ENCODE measurements around the gene MYOT. TPM values are rescaled to one million over a fixed set of nuclear protein-coding genes. Genes with fewer than 3 reads are reported as not detected.
A peak's percentile ranks its signal among the peaks of the same experiment; 100 is the strongest.
"Not testable (repeated sequence)": the region's sequence is repeated elsewhere in the genome, so short reads cannot be mapped to it uniquely, and the experiment has no call there.

Gene MYOT
- total RNA-seq, 2 donors from 2014 or later = 0.33 to 1.0 TPM

DNA sequence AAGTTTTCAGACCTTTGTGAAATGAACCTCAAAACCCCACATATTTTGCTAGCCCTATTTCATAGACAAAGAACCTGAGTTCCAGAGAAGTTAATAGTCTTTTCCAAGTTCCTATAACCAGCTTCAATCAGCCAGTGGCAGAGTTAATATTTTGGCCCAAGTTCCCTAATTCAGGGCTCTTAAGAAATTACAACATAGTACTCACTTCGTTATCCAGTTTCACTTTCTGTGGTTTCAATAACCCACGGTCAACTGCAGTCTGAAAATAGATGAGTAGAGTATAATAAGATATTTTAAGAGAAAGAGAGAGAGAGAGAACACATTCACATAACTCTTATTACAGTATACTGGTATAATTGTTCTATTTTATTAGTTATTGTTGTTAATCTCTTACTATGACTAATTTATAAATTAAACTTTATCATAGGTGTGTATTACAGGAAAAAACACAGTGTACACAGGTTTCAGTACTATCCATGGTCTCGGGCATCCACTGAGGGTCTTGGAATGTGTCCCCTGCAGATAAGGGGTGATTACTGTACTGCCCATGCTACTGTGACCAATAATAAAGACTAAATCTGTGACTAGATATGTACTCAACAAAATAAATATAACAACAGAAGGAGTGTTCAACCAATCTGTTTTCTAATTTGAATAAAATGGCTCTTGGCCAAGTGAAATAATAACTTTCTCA lies 9.3 kb upstream of the MYOT start:
- Histone ChIP-seq H3K4me3 (no peak overlapping the region), H3K4me1 (peaks cover 5% of the 10 kb centered on the region), H3K36me3 (replicated peaks in 1 of 2; ENCODE audit: insufficient read depth in 1 of 2, low read depth in 2 of 2) (no peaks in the 10 kb centered on the region), H3K27me3 (no peaks in the 10 kb centered on the region), H3K9me3 (no peaks in the 10 kb centered on the region), H3K27ac (peak overlapping the region in 1 of 4 donors; percentile 14)
- intact Hi-C loops (cut with DNase I) = no loop called here
- ATAC-seq = peak; percentile 33
- peak in 1 of 4 donors; percentile 2 for DNase-seq
- 43 to 44% methylated on average over 3 of the region's 3 CpGs for WGBS, 2 donors
- TF ChIP-seq, protein P1, sequence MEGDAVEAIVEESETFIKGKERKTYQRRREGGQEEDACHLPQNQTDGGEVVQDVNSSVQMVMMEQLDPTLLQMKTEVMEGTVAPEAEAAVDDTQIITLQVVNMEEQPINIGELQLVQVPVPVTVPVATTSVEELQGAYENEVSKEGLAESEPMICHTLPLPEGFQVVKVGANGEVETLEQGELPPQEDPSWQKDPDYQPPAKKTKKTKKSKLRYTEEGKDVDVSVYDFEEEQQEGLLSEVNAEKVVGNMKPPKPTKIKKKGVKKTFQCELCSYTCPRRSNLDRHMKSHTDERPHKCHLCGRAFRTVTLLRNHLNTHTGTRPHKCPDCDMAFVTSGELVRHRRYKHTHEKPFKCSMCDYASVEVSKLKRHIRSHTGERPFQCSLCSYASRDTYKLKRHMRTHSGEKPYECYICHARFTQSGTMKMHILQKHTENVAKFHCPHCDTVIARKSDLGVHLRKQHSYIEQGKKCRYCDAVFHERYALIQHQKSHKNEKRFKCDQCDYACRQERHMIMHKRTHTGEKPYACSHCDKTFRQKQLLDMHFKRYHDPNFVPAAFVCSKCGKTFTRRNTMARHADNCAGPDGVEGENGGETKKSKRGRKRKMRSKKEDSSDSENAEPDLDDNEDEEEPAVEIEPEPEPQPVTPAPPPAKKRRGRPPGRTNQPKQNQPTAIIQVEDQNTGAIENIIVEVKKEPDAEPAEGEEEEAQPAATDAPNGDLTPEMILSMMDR (IDR thresholded peaks at IDR 0.05) = no peak

DNA sequence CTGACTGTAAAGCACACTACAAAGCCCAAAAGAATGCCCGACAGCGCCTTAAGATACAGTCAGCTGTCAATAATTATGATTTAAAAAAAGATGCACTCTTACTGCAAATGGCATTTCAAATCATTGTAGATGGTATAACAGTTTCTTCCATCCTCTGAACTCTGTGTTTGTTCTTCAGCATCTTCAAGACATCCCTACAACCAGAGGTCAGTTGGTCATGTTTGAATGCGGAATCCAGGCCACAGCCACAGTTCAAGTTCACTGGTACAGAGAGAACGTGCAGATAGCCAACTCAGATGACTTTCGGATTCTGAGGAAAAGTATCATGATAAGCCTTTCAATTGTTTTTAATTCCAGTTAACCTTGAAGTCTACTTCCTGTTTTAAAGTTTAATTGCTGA lies 8.7 kb upstream of the MYOT start:
- DNase-seq (peak in 1 of 4 donors; percentile 2), ATAC-seq (no peak)
- Histone ChIP-seq H3K27ac (no peak overlapping the region), H3K9me3 (no peaks in the 10 kb centered on the region), H3K36me3 (replicated peaks in 1 of 2; ENCODE audit: insufficient read depth in 1 of 2, low read depth in 2 of 2) (no peaks in the 10 kb centered on the region), H3K4me1 (peaks cover 5% of the 10 kb centered on the region), H3K27me3 (no peaks in the 10 kb centered on the region), H3K4me3 (no peak overlapping the region)
- intact Hi-C loops (cut with DNase I) = no loop called here
- WGBS, 2 donors = 68 to 72% methylated on average over 5 of the region's 5 CpGs
- TF ChIP-seq POLR2A (IDR thresholded peaks at IDR 0.05) = no peak
- TF ChIP-seq, protein P1 (IDR thresholded peaks at IDR 0.05) = no peak

DNA sequence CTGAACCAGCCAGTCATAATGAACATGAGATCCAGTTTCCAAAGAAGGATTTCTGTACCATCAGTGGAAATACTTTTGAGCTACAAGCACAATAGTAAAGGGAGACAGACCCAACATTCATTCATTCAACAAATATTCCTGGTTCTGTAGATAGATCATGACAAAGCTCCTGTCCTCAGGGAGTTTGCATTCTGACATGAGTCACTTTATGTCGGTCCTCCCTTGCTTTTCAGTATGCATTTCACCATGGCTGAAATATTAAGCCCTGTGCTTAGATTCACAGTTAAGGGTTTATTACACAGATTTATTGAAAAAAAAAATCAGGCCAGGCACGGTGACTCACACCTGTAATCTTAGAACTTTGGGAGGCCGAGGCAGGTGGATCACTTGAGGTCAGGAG lies 5.4 kb upstream of the MYOT start:
- no peaks in the 10 kb centered on the region for H3K27me3 ChIP-seq
- intact Hi-C loops (cut with DNase I) = no loop called here
- 87 to 90% methylated on average over 3 of the region's 3 CpGs for WGBS, 2 donors
- H3K9me3 ChIP-seq = no peaks in the 10 kb centered on the region
- no peak overlapping the region for H3K4me3 ChIP-seq
- no peak for TF ChIP-seq POLR2A (IDR thresholded peaks at IDR 0.05)
- TF ChIP-seq, protein P1 (IDR thresholded peaks at IDR 0.05) = no peak
- H3K36me3 ChIP-seq (replicated peaks in 1 of 2; ENCODE audit: insufficient read depth in 1 of 2, low read depth in 2 of 2) = no peaks in the 10 kb centered on the region
- H3K27ac ChIP-seq = no peak overlapping the region
- peaks cover 5% of the 10 kb centered on the region for H3K4me1 ChIP-seq
- ATAC-seq (no peak), DNase-seq (no peak)

DNA sequence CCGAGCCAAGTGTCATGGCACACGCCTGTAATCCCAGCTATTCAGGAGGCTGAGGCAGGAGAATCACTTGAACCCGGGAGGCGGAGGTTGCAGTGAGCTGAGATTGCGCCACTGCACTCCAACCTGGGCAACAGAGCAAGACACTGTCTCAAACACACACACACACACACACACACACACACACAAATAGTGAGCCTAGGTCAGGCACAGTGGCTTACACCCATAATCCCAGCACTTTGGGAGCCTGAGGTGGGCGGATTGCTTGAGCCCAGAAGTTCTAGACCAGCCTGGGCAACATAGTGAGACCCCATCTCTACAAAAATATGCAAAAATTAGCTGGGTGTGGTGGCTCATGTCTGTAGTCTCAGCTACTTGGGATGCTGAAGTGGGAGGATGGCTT lies 4.0 kb upstream of the MYOT start:
- DNase-seq; H3K4me3 ChIP-seq; H3K27me3 ChIP-seq; H3K27ac ChIP-seq; H3K9me3 ChIP-seq; H3K4me1 ChIP-seq; ATAC-seq; H3K36me3 ChIP-seq (replicated peaks in 1 of 2; ENCODE audit: insufficient read depth in 1 of 2, low read depth in 2 of 2); intact Hi-C loops (cut with DNase I): not testable (repeated sequence)
- 82 to 84% methylated on average over 5 to 6 of the region's 6 CpGs for WGBS, 2 donors

DNA sequence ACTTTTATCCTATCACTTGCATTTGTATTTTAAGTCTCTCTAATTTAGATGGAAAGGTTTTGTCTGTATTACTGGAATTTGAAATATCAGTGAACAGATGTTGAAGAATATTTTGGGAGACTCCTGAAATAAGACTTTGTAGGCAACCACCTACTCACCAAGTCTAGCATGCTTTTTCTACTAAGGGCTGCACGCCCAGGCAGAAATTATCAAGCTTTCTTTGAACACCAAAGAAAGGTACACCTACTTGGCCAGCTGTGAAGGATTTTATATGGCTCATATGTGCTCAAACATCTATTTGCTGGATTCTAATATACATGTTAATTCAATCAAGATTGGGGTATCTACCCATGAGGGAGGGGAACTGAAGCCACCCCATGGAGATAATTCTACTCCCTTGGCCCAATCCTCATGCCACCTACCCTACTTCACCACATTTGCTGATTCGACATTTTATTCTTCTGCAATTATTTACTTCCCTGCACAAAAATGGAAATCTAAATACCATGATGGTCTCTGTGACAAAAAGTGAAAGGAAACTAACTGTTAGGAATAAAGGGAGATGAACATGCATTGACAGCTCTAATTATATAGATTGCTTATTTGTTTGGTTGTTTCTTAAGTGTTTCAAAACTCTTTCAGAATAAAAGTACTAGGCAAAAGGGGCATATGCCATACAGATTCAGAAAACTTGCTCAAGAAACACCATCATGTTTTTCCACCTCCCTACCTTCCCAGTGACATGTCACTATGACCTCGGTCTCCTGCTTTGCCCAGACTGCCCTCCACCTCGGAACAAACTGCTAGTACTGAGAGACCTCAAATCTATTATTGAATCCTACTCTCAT lies 895 bp upstream of the MYOT start:
- Histone ChIP-seq H3K9me3 (no peaks in the 10 kb centered on the region), H3K27ac (no peak overlapping the region), H3K27me3 (no peaks in the 10 kb centered on the region), H3K4me3 (no peak overlapping the region), H3K36me3 (replicated peaks in 1 of 2; ENCODE audit: insufficient read depth in 1 of 2, low read depth in 2 of 2) (no peaks in the 10 kb centered on the region), H3K4me1 (no peaks in the 10 kb centered on the region)
- ATAC-seq (no peak), DNase-seq (no peak)
- WGBS, 2 donors = 67 to 68% methylated on average over 4 of the region's 4 CpGs
- no peak for TF ChIP-seq POLR2A (IDR thresholded peaks at IDR 0.05)
- TF ChIP-seq, protein P1 (IDR thresholded peaks at IDR 0.05) = no peak
- intact Hi-C loops (cut with DNase I) = no loop called here
